Kidney epithelial cell (primary cell): ENCODE results near the gene SPEG. TPM values are rescaled to one million over a fixed set of nuclear protein-coding genes. Genes with fewer than 3 reads are reported as not detected.

Source experiments
- DNase-seq: peaks from one replicate; pipeline ENCODE4 v3.0.0-alpha.2; 2010; ENCODE audit warnings: low read depth
- H3K27me3 ChIP-seq: 2 replicates; pipeline ENCODE4 v1.6.0; 2011; ENCODE audit warnings: low read length; ENCODE audit not compliant: control insufficient read depth, insufficient read depth
- H3K36me3 ChIP-seq: 2 replicates; pipeline ENCODE4 v1.5.1; 2011; ENCODE audit warnings: low read length; ENCODE audit not compliant: control insufficient read depth, insufficient read depth
- H3K4me3 ChIP-seq: 2 replicates; pipeline ENCODE4 v1.5.1; 2011; ENCODE audit warnings: low read depth, mild to moderate bottlenecking, control low read depth, low read length
- CTCF ChIP-seq: IDR thresholded peaks from 2 replicates; pipeline ENCODE4 v1.5.1; 2011; ENCODE audit warnings: mild to moderate bottlenecking, moderate library complexity, low read length, control low read depth, inconsistent platforms; ENCODE audit not compliant: insufficient read depth, poor library complexity, severe bottlenecking
- total RNA-seq: library from RNA; depleted of rRNA; stranded (reverse); fragments of >200 nt; gene quantifications from 2 replicates; pipeline ENCODE4 v1.2.3, GENCODE V29; 2015

SPEG gene
- total RNA-seq, 1 donor from 2014 or later = 9.9 TPM

GRCh38 chr2:219398721-219399363, 35.8 kb upstream of the SPEG start:
- Histone ChIP-seq H3K36me3 (no peaks in the 10 kb centered on the region), H3K4me3 (no peak overlapping the region), H3K27me3 (no peaks in the 10 kb centered on the region)
- no peak for TF ChIP-seq CTCF
- DNase-seq = no peak

- Histone ChIP-seq H3K27me3 (no peaks in the 10 kb centered on the region), H3K4me3 (no peak overlapping the region), H3K36me3 (no peaks in the 10 kb centered on the region)
- no peak for TF ChIP-seq CTCF
- no peak for DNase-seq
Observed at GRCh38 chr2:219399716-219400478, 34.7 kb upstream of the SPEG start.

- Histone ChIP-seq H3K36me3 (no peaks in the 10 kb centered on the region), H3K27me3 (no peaks in the 10 kb centered on the region), H3K4me3 (no peak overlapping the region)
- no peak for TF ChIP-seq CTCF
- DNase-seq = no peak
Observed at GRCh38 chr2:219400562-219400961, 34.1 kb upstream of the SPEG start.

GRCh38 chr2:219401606-219402005, 33.0 kb upstream of the SPEG start:
- H3K27me3 ChIP-seq = no peaks in the 10 kb centered on the region
- no peak for TF ChIP-seq CTCF
- H3K36me3 ChIP-seq = no peaks in the 10 kb centered on the region
- DNase-seq = no peak
- no peak overlapping the region for H3K4me3 ChIP-seq

GRCh38 chr2:219402665-219403515, 31.8 kb upstream of the SPEG start:
- peak; percentile 35 for DNase-seq
- Histone ChIP-seq H3K36me3 (no peaks in the 10 kb centered on the region), H3K27me3 (no peaks in the 10 kb centered on the region), H3K4me3 (no peak overlapping the region)
- TF ChIP-seq CTCF = peak; percentile 94
